Endothelial cell (in vitro differentiated cells): ENCODE measurements around the gene FOLR1. TPM values are rescaled to one million over a fixed set of nuclear protein-coding genes. Genes with fewer than 3 reads are reported as not detected.
A peak's percentile ranks its signal among the peaks of the same experiment; 100 is the strongest.

ENCODE experiments used
- DNase-seq: peaks from one replicate; pipeline ENCODE4 v3.0.0; 2021; ENCODE audit warnings: low spot score
- H3K27ac Mint-ChIP-seq: one replicate; pipeline ENCODE4 v1.8.0; 2021; ENCODE audit warnings: mixed read lengths, inconsistent platforms; ENCODE audit not compliant: unreplicated experiment
- H3K27me3 Mint-ChIP-seq: one replicate; pipeline ENCODE4 v1.8.0; 2021; ENCODE audit warnings: mild to moderate bottlenecking, moderate library complexity, mixed read lengths, inconsistent platforms; ENCODE audit not compliant: unreplicated experiment
- H3K36me3 Mint-ChIP-seq: one replicate; pipeline ENCODE4 v1.8.0; 2021; ENCODE audit warnings: mild to moderate bottlenecking, low read depth, mixed read lengths, inconsistent platforms; ENCODE audit not compliant: unreplicated experiment
- H3K4me1 Mint-ChIP-seq: one replicate; pipeline ENCODE4 v1.8.0; 2021; ENCODE audit warnings: mild to moderate bottlenecking, mixed read lengths, inconsistent platforms; ENCODE audit not compliant: unreplicated experiment
- H3K4me3 Mint-ChIP-seq: one replicate; pipeline ENCODE4 v1.8.0; 2021; ENCODE audit warnings: mild to moderate bottlenecking, mixed read lengths, inconsistent platforms; ENCODE audit not compliant: unreplicated experiment
- H3K9me3 Mint-ChIP-seq: one replicate; pipeline ENCODE4 v1.8.0; 2021; ENCODE audit warnings: mixed read lengths, inconsistent platforms; ENCODE audit not compliant: unreplicated experiment
- CTCF ChIP-seq: fragments of 200-600 bp; sonication (generic); IDR thresholded peaks from one replicate; pipeline ENCODE4 v1.5.0; 2021; ENCODE audit warnings: antibody characterized with exemption; ENCODE audit not compliant: unreplicated experiment
- total RNA-seq: library from RNA; stranded (reverse); fragmentation: NEBNext Ultra II Directional; extraction: Animal tissue kit (Norgen Biotek cat#: 25700); gene quantifications from one replicate; pipeline ENCODE4 v1.2.1, GENCODE V29; 2021; ENCODE audit not compliant: unreplicated experiment

FOLR1 gene
- total RNA-seq, 1 donor from 2014 or later, result not detected

- Mint-ChIP-seq H3K4me1 (peaks cover 14% of the 10 kb centered on the region), H3K27me3 (peaks cover 10% of the 10 kb centered on the region), H3K36me3 (peaks cover 15% of the 10 kb centered on the region), H3K27ac (no peak overlapping the region), H3K4me3 (peak overlapping the region; percentile 31), H3K9me3 (no peaks in the 10 kb centered on the region)
- no peak for DNase-seq
- TF ChIP-seq CTCF, result no peak
These were observed 34.8 kb downstream of the FOLR1 start for GRCh38 chr11:72226701-72227100.

GRCh38 chr11:72227316-72228228, 35.6 kb downstream of the FOLR1 start:
- DNase-seq, result no peak
- no peak for TF ChIP-seq CTCF
- peak overlapping the region; percentile 31 for H3K4me3 Mint-ChIP-seq
- peaks cover 18% of the 10 kb centered on the region for H3K36me3 Mint-ChIP-seq
- H3K27me3 Mint-ChIP-seq, result peaks cover 10% of the 10 kb centered on the region
- H3K27ac Mint-ChIP-seq, result no peak overlapping the region
- no peaks in the 10 kb centered on the region for H3K9me3 Mint-ChIP-seq
- peaks cover 11% of the 10 kb centered on the region for H3K4me1 Mint-ChIP-seq

- Mint-ChIP-seq H3K4me1 (peaks cover 11% of the 10 kb centered on the region), H3K27ac (no peak overlapping the region), H3K36me3 (peaks cover 19% of the 10 kb centered on the region), H3K9me3 (no peaks in the 10 kb centered on the region), H3K4me3 (no peak overlapping the region), H3K27me3 (peaks cover 11% of the 10 kb centered on the region)
- no peak for TF ChIP-seq CTCF
- DNase-seq, result no peak
These were observed 36.4 kb downstream of the FOLR1 start for GRCh38 chr11:72228229-72228843.

DNA sequence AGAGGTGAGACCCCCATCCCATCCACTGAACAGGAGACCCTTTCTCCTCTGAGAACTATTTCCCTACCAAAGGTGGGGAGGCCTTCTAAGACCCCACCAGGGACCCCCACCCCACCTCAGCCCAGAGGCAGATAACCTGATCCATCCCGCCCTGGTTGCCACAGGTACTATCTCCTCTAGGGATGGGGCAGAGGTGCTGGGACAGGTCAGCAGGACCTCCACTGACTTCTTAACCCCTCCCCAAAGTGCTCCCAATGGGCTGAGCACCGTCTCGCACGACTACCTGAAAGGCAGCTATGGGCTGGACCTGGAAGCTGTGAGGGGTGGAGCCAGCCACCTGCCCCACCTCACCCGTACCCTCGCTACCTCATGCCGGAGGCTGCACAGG, 36.9 kb downstream of the FOLR1 start:
- Mint-ChIP-seq H3K27ac (no peak overlapping the region), H3K36me3 (peaks cover 24% of the 10 kb centered on the region), H3K4me1 (peaks cover 11% of the 10 kb centered on the region), H3K27me3 (peaks cover 14% of the 10 kb centered on the region), H3K9me3 (no peaks in the 10 kb centered on the region), H3K4me3 (peak overlapping the region; percentile 25)
- no peak for TF ChIP-seq CTCF
- no peak for DNase-seq
